ENCODE measurements around the gene BCL2L15. TPM values are rescaled to one million over a fixed set of nuclear protein-coding genes. Genes with fewer than 3 reads are reported as not detected.

The BCL2L15 gene
- polyA plus RNA-seq, 2 donors = 4.2 to 4.6 TPM

DNA sequence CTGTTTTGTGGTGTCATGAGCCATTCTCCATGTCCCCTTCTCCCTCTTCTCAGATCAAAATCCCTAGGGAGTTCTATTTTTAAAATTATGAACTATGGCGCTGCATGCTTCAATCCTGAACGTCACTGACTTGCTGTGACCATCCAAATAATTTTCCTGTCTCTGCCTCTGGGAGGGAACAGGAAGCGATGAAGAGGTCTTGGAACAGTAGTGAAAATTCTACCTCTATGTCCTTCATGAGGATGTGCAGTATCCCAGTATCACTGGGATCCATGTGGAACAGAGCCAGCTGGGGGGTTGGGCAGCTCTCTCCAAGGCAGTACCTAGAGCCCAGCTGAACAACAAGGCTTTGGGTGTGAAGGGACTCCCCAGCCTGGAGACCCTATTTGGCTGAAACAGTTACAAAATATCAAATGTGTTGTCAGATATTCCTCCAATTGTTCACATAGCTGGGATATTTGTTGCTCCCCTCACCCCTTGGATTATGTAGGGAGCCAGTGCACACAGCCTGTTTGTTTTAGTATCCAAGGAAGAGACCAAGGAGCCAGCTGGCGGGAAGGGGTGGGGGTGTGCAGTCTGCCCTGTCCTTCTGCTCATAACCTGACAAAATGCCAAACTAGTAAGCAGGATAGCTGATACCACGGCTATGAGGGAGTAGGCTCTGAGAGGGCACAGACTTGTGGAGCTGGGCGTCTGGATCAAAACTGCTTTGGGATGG lies 25.4 kb upstream of the BCL2L15 start:
- H3K27ac ChIP-seq (ENCODE audit: low read depth in 2 of 2, low read length in 1 of 2) = peak overlapping the region in 1 of 2 donors; percentile 59
- H3K4me1 ChIP-seq (ENCODE audit: control insufficient read depth in 2 of 2, insufficient read depth in 2 of 2, low read length in 1 of 2) = no peaks in the 10 kb centered on the region
- peaks cover 0 to 12% of the 10 kb centered on the region in 2 donors for H3K36me3 ChIP-seq (ENCODE audit: control insufficient read depth in 2 of 2, insufficient read depth in 2 of 2, low read length in 1 of 2)
- no peaks in the 10 kb centered on the region for H3K27me3 ChIP-seq (ENCODE audit: control insufficient read depth in 1 of 2, insufficient read depth in 2 of 2, low read length in 2 of 2)
- no peaks in the 10 kb centered on the region for H3K9me3 ChIP-seq (ENCODE audit: control insufficient read depth in 2 of 2, insufficient read depth in 1 of 2, low read depth in 1 of 2, low read length in 1 of 2)
- H3K4me3 ChIP-seq (ENCODE audit: low read depth in 1 of 2, low read length in 2 of 2) = no peak overlapping the region
- WGBS, 2 donors = 64 to 65% methylated on average over 6 of the region's 6 CpGs

DNA sequence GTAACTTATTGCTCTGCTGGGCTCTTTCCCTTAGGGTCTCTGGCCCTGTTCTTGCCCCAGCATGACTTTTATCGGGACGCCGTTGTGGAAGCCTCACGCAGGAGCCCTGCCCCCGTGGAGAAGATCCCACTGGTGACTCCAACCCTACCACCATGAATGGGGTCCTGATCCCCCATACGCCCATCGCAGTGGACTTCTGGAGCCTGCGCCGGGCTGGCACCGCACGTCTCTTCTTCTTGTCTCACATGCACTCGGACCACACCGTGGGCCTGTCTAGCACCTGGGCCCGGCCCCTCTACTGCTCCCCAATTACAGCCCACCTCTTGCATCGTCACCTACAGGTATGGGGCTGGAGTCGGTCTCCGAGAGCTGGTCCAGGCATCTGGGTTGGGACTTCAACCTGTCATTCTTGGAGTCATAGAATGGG lies 18.1 kb upstream of the BCL2L15 start:
- peaks cover 0 to 2% of the 10 kb centered on the region in 2 donors for H3K4me1 ChIP-seq (ENCODE audit: control insufficient read depth in 2 of 2, insufficient read depth in 2 of 2, low read length in 1 of 2)
- peak overlapping the region; percentile 65 to 83 for H3K4me3 ChIP-seq (ENCODE audit: low read depth in 1 of 2, low read length in 2 of 2)
- H3K27ac ChIP-seq (ENCODE audit: low read depth in 2 of 2, low read length in 1 of 2) = peak overlapping the region; percentile 68 to 99
- 0% methylated on average over 17 of the region's 17 CpGs for WGBS, 2 donors
- no peaks in the 10 kb centered on the region for H3K27me3 ChIP-seq (ENCODE audit: control insufficient read depth in 1 of 2, insufficient read depth in 2 of 2, low read length in 2 of 2)
- peaks cover 0 to 11% of the 10 kb centered on the region in 2 donors for H3K36me3 ChIP-seq (ENCODE audit: control insufficient read depth in 2 of 2, insufficient read depth in 2 of 2, low read length in 1 of 2)
- H3K9me3 ChIP-seq (ENCODE audit: control insufficient read depth in 2 of 2, insufficient read depth in 1 of 2, low read depth in 1 of 2, low read length in 1 of 2) = no peaks in the 10 kb centered on the region

DNA sequence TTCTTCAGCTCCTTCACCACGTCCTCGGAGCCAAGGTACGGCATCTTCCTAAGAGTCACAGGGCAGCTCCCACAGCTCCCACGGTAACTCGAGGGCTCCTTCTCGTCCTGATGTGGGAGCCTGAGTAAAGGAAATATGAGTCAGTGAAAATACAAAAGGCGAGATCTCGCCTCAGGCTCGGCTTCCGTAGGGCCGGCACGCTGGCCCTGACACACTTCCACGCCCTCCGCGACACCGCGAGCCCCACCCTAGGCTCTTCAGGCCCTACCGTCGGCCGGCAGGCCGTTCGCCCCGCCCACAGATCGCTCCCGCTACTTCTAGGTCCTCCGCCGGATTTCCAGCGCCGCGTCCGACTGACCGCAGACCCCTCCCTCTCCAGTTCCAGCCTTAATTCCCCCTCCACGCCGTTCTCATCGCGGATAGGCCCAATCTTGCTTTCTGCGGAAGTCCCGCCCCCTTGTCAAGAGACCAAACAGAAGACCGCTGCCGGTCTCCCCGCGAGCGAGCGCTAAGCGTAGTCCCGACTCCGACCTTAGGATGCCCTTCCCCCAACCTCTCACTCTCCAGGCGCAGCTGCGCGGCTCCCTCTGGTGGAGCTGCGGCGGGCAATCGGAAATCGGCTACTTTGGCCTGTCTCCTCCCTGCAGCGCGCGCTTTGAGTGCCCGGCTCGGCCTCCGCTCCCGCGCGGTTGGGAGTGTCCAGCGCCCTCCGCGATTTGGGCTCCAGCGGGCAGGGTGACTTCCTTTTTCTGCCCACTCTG lies 17.5 kb upstream of the BCL2L15 start, which contains the start of the genes AP4B1 and DCLRE1B:
Gene AP4B1, minus strand, starts transcription at position 126 of the 761 bp plus-strand sequence. Its CDS starts 82 bp downstream, at position 44.
Gene DCLRE1B, plus strand, starts transcription at position 653 of the 761 bp plus-strand sequence. CDS start 261 bp downstream, outside the sequence.
- Histone ChIP-seq H3K4me3 (ENCODE audit: low read depth in 1 of 2, low read length in 2 of 2) (peak within 1 kb of the TSS; percentile 65 to 83), H3K27me3 (ENCODE audit: control insufficient read depth in 1 of 2, insufficient read depth in 2 of 2, low read length in 2 of 2) (no peaks in the 10 kb centered on the region), H3K9me3 (ENCODE audit: control insufficient read depth in 2 of 2, insufficient read depth in 1 of 2, low read depth in 1 of 2, low read length in 1 of 2) (no peaks in the 10 kb centered on the region), H3K4me1 (ENCODE audit: control insufficient read depth in 2 of 2, insufficient read depth in 2 of 2, low read length in 1 of 2) (peaks cover 0 to 2% of the 10 kb centered on the region in 2 donors), H3K27ac (ENCODE audit: low read depth in 2 of 2, low read length in 1 of 2) (peak within 1 kb of the TSS; percentile 85 to 99), H3K36me3 (ENCODE audit: control insufficient read depth in 2 of 2, insufficient read depth in 2 of 2, low read length in 1 of 2) (peaks cover 0 to 11% of the 10 kb centered on the region in 2 donors)
- WGBS, 2 donors = 0% methylated on average over 65 to 67 of the region's 67 CpGs

DNA sequence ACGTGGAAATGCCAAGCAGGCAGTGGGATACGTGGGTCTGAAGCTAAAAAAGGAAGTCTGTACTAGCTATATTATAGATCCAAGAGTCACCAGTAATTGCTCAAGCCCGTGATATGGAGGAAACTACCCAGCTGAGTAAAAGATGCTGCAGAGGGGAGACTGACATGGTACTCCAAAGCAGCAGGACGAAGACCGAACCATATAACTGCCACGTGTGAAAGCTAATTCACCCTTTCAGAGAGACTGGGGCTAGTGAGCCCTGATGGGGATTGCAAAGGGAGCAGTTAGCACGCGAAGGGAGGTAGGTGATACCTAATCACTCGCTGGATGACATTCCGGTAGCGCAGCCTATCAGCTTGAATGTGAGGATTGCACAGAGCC lies 16.9 kb upstream of the BCL2L15 start:
- Histone ChIP-seq H3K4me3 (ENCODE audit: low read depth in 1 of 2, low read length in 2 of 2) (peak overlapping the region; percentile 65 to 83), H3K27ac (ENCODE audit: low read depth in 2 of 2, low read length in 1 of 2) (peak overlapping the region; percentile 85 to 99), H3K36me3 (ENCODE audit: control insufficient read depth in 2 of 2, insufficient read depth in 2 of 2, low read length in 1 of 2) (peaks cover 0 to 14% of the 10 kb centered on the region in 2 donors), H3K4me1 (ENCODE audit: control insufficient read depth in 2 of 2, insufficient read depth in 2 of 2, low read length in 1 of 2) (peaks cover 0 to 2% of the 10 kb centered on the region in 2 donors), H3K27me3 (ENCODE audit: control insufficient read depth in 1 of 2, insufficient read depth in 2 of 2, low read length in 2 of 2) (no peaks in the 10 kb centered on the region), H3K9me3 (ENCODE audit: control insufficient read depth in 2 of 2, insufficient read depth in 1 of 2, low read depth in 1 of 2, low read length in 1 of 2) (no peaks in the 10 kb centered on the region)
- 0% methylated on average over 11 of the region's 11 CpGs for WGBS, 2 donors

DNA sequence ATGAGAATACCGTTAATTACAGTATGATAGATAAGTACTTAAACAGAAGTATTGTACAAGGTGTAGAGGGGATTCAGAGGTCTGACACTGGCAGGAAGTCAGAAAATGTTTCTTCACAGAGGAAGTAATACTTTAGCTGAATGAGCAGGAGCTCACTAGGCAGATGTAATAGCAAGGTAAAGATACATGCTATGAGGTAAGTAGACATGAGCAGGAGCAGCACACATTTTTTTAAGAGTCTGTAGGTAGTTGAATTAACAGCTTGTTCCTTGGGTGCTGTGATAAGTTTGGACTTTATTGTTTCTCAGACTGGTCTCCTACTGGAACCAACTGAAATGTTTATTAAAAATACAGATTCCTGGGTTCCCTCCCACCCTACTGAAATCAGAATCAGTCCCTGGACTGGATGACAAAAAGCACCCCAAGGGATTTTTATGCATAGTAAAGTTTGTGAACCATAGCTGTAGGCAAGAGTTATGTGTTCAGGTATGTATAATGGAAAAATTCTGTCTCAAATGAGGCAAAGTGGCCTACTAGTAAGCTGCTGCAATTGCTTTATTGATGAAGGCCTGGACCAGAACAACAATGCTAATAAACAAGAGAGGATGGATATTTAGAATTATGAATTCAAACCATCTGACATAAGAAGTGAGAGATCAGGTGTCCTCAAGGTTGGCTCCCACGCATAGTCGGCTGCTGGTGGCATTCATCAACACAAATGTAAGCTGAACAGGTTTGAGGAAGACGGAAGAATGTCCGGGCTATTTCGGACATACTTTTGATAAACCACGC lies 16.3 kb upstream of the BCL2L15 start:
- peak overlapping the region; percentile 85 to 99 for H3K27ac ChIP-seq (ENCODE audit: low read depth in 2 of 2, low read length in 1 of 2)
- WGBS, 2 donors = 15% methylated on average over 7 of the region's 7 CpGs

DNA sequence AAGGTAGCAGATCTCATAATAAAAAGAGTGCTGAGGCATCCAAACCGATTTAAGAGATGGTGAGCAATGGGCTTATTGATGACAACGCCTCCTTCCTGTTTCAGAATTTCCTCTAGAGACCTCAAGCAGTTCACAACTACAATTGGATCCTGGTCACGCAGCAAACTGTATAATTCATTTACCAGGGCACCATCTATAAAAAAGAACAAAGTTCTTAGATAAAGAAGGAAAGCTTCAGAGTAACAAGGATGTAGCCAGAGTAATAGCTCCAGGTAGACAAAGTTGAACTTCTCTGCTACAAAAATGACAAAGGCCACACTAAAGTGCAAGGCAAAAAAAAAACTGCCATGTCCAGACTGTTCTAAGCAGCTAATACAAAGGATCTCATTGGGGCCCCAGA lies 13.8 kb upstream of the BCL2L15 start:
- H3K36me3 ChIP-seq (ENCODE audit: control insufficient read depth in 2 of 2, insufficient read depth in 2 of 2, low read length in 1 of 2) = peaks cover 8 to 11% of the 10 kb centered on the region in 2 donors
- H3K27ac ChIP-seq (ENCODE audit: low read depth in 2 of 2, low read length in 1 of 2) = no peak overlapping the region

More for the DNA sequence above, 16.3 kb upstream of the BCL2L15 start:
- Histone ChIP-seq H3K4me3 (ENCODE audit: low read depth in 1 of 2, low read length in 2 of 2) (peak overlapping the region; percentile 65 to 83), H3K4me1 (ENCODE audit: control insufficient read depth in 2 of 2, insufficient read depth in 2 of 2, low read length in 1 of 2) (peaks cover 0 to 2% of the 10 kb centered on the region in 2 donors), H3K27me3 (ENCODE audit: control insufficient read depth in 1 of 2, insufficient read depth in 2 of 2, low read length in 2 of 2) (no peaks in the 10 kb centered on the region), H3K36me3 (ENCODE audit: control insufficient read depth in 2 of 2, insufficient read depth in 2 of 2, low read length in 1 of 2) (peaks cover 0 to 13% of the 10 kb centered on the region in 2 donors), H3K9me3 (ENCODE audit: control insufficient read depth in 2 of 2, insufficient read depth in 1 of 2, low read depth in 1 of 2, low read length in 1 of 2) (no peaks in the 10 kb centered on the region)

DNA sequence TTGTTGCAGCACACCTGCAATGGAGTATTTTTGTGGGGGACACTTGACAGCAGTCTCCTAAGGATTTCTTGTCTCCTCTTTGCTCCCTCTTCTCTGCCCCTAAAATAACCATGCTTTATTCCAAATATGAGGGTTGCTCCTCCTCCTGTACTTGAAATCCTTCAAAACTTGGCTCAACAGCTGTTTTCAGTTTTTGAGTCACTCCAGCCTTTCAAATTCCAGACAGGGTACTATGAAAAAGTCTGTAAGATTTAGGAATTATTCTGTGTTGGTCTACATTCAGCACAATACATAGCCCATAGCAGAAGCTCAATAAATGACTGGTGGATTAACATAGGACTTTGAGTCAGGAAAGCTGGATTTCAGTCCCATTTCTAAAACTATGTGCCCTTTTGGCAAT lies 11.7 kb upstream of the BCL2L15 start:
- Histone ChIP-seq H3K27me3 (ENCODE audit: control insufficient read depth in 1 of 2, insufficient read depth in 2 of 2, low read length in 2 of 2) (no peaks in the 10 kb centered on the region), H3K27ac (ENCODE audit: low read depth in 2 of 2, low read length in 1 of 2) (no peak overlapping the region), H3K4me1 (ENCODE audit: control insufficient read depth in 2 of 2, insufficient read depth in 2 of 2, low read length in 1 of 2) (peaks cover 0 to 2% of the 10 kb centered on the region in 2 donors), H3K9me3 (ENCODE audit: control insufficient read depth in 2 of 2, insufficient read depth in 1 of 2, low read depth in 1 of 2, low read length in 1 of 2) (no peaks in the 10 kb centered on the region), H3K36me3 (ENCODE audit: control insufficient read depth in 2 of 2, insufficient read depth in 2 of 2, low read length in 1 of 2) (peaks cover 11 to 14% of the 10 kb centered on the region in 2 donors), H3K4me3 (ENCODE audit: low read depth in 1 of 2, low read length in 2 of 2) (no peak overlapping the region)

More for the DNA sequence above, 13.8 kb upstream of the BCL2L15 start:
- no peak overlapping the region for H3K4me3 ChIP-seq (ENCODE audit: low read depth in 1 of 2, low read length in 2 of 2)
- 66 to 83% methylated on average over 3 of the region's 3 CpGs for WGBS, 2 donors
- no peaks in the 10 kb centered on the region for H3K9me3 ChIP-seq (ENCODE audit: control insufficient read depth in 2 of 2, insufficient read depth in 1 of 2, low read depth in 1 of 2, low read length in 1 of 2)
- peaks cover 0 to 2% of the 10 kb centered on the region in 2 donors for H3K4me1 ChIP-seq (ENCODE audit: control insufficient read depth in 2 of 2, insufficient read depth in 2 of 2, low read length in 1 of 2)
- H3K27me3 ChIP-seq (ENCODE audit: control insufficient read depth in 1 of 2, insufficient read depth in 2 of 2, low read length in 2 of 2) = no peaks in the 10 kb centered on the region

DNA sequence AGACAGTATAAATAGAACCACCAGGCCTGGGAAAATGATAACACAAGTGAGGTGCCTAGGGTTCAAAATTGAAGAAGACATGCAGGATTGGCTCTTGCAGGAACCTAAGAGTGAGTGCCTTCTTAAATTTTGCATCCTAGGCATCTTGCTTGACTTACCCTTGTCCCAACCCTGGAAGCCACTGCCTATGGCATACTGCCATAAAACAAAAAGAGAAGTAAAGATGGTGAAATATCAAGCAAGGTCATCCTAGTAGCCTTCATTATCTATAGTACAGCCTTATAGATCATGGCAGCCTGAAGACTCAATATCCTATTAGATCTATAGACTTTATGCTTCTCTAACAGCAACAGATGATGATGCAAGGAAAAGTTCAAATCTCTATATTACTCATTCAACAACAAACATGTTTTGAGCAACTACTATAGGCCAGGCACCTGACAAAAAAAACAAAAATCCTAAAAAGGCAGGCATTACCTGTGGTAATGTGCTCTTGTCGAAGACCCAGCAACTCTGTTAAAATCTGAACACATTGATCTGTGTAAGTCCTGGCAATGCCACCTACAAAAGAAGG lies 10.9 kb upstream of the BCL2L15 start:
- Histone ChIP-seq H3K36me3 (ENCODE audit: control insufficient read depth in 2 of 2, insufficient read depth in 2 of 2, low read length in 1 of 2) (peaks cover 11 to 14% of the 10 kb centered on the region in 2 donors), H3K4me3 (ENCODE audit: low read depth in 1 of 2, low read length in 2 of 2) (no peak overlapping the region), H3K27me3 (ENCODE audit: control insufficient read depth in 1 of 2, insufficient read depth in 2 of 2, low read length in 2 of 2) (no peaks in the 10 kb centered on the region), H3K4me1 (ENCODE audit: control insufficient read depth in 2 of 2, insufficient read depth in 2 of 2, low read length in 1 of 2) (peaks cover 0 to 2% of the 10 kb centered on the region in 2 donors), H3K9me3 (ENCODE audit: control insufficient read depth in 2 of 2, insufficient read depth in 1 of 2, low read depth in 1 of 2, low read length in 1 of 2) (no peaks in the 10 kb centered on the region), H3K27ac (ENCODE audit: low read depth in 2 of 2, low read length in 1 of 2) (no peak overlapping the region)
- WGBS, 2 donors = 96 to 98% methylated on average over 1 of the region's 1 CpG

DNA sequence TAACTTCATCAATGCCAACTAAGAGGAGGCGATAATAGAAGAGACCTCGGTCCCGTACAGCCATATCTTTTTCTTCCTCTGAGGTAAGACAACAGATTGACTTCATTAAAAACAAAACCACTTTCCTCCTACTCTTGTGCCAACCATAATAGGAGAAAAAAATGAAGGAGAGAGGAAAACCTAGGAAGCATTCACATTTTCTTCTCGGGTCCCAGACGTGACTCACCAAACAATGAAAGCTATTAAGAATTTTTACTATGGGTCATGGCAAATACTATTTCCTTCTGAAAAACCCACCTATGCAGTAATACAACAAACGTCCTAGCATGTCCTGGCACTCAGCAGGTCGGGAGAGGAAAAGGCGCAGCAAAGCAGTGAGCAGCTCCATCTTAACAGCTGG lies 8.6 kb upstream of the BCL2L15 start:
- Histone ChIP-seq H3K4me3 (ENCODE audit: low read depth in 1 of 2, low read length in 2 of 2) (no peak overlapping the region), H3K36me3 (ENCODE audit: control insufficient read depth in 2 of 2, insufficient read depth in 2 of 2, low read length in 1 of 2) (peaks cover 10 to 11% of the 10 kb centered on the region in 2 donors), H3K27me3 (ENCODE audit: control insufficient read depth in 1 of 2, insufficient read depth in 2 of 2, low read length in 2 of 2) (no peaks in the 10 kb centered on the region), H3K27ac (ENCODE audit: low read depth in 2 of 2, low read length in 1 of 2) (no peak overlapping the region), H3K9me3 (ENCODE audit: control insufficient read depth in 2 of 2, insufficient read depth in 1 of 2, low read depth in 1 of 2, low read length in 1 of 2) (no peaks in the 10 kb centered on the region), H3K4me1 (ENCODE audit: control insufficient read depth in 2 of 2, insufficient read depth in 2 of 2, low read length in 1 of 2) (no peaks in the 10 kb centered on the region)
- 93 to 94% methylated on average over 8 of the region's 8 CpGs for WGBS, 2 donors

All from esophagus (tissue), 2 donors.